NCI-H2196 (cell line): ENCODE data around the gene LMCD1.

Experiments used
- DNase-seq: peaks from one replicate; lab custom pipeline; 2025; ENCODE audit not compliant: unreplicated experiment; lab: John Stamatoyannopoulos, UW

LMCD1 gene

GRCh38 chr3:8557298-8557697 lies 55.7 kb downstream of the LMCD1 start:
- DNase-seq: no peak

DNA sequence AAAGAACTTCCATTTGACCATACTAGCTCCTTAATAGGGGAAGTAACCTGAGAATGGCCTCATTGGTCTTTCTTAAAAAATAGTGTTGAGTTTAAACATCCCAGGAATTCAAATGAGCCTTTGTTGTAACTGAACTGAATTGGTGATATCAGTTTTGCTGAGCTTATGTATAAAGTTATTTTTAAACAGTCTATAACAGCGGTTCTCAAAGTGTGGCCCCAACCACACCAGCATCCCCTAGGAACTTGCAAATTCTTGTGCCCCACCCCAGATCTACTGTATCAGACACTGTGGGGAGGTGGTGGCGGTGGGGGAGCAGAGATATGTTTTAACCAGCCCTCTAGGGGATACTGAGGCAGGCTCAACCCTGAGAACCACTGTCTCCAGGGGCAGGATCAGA lies 57.0 kb downstream of the LMCD1 start:
- DNase-seq: no peak

- DNase-seq: no peak
These were observed 57.7 kb downstream of the LMCD1 start for GRCh38 chr3:8559351-8559750.

DNA sequence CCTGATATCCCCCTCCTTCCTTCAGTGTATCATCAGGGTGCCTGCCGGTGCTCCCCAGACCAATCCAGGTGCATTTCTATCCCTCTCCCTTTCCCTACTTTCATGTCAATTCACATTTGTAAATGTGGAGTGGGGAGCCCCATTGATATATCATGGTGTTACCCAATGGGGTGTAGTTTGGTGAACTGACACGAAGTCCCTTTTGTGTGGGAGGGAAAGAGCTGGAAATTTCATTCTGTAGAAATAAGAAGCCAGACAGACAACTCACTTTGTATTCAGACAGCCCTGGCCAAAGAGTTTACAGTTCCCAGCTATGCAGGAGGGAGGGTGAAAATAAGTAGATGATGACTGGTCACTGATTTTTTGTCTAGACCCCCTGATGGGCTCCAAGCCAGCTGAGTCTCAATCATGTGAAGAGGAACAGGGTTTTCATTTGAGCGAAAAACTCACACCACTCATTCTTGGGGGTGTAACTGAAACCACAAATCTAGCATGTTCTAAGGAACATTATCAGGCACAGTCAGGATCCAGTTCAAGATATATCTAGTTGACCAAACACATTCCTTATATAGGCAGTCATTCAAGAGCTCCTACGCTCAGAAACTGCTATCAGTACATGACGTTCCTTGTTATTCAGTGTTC lies 58.9 kb downstream of the LMCD1 start:
- DNase-seq: no peak

DNA sequence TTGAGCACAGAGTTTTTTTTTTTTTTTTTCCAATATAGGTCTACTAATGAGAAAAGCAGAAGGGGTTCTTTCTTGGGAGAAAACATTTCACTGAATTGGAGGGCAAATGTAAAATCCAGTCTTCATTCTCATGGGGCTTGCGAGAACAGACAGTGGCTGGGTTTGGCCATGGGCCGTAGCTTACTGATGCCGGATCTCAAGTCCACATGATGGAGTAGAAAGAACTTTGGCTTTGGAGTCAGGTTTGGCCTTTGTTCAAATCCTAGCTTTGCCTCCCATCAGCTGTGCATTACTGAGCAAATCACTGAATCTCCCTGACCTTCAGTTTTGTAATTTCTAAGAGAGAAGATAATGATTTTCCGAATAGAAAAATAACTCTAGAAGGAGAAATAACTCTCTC lies 59.7 kb downstream of the LMCD1 start:
- DNase-seq: no peak

GRCh38 chr3:8562081-8562595 lies 60.5 kb downstream of the LMCD1 start:
- DNase-seq: no peak

DNA sequence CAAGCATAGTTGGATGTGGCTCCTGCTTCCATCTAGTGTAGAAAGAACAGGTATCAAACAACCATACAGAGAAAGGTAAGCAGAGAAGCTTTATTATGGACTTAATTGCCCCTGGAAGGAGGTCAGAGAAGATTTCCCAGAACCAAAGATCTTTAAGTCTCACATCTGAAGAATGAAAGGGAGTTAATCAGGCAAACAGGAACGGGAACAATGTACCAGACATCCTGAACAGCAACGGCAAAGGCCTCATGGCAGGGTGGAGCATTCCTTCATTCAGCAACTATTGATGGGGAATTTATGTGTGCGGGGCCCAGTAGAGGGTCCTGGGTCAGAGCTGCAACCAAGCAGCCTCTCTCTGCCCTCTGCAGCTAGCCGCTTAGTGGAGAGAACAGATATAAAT lies 61.5 kb downstream of the LMCD1 start:
- no peak for DNase-seq

GRCh38 chr3:8563597-8563996 lies 62.0 kb downstream of the LMCD1 start:
- DNase-seq: no peak

DNA sequence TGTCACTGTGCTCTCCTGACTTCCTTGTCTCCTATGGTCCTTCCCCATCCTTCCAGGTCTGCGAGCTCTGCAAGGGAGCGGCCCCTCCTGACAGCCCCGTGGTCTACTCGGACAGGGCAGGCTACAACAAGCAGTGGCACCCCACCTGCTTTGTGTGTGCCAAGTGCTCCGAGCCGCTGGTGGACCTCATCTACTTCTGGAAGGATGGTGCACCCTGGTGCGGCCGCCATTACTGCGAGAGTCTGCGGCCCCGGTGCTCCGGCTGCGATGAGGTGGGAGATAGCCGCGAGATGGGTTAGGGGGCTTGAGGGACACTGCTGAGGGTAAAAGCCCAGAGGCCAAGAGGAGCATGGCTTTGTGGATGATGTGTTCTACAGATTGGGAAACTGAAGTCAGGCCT lies 63.8 kb downstream of the LMCD1 start:
- DNase-seq: no peak

GRCh38 chr3:8567784-8568575 lies 66.4 kb downstream of the LMCD1 start:
- DNase-seq: no peak

DNA sequence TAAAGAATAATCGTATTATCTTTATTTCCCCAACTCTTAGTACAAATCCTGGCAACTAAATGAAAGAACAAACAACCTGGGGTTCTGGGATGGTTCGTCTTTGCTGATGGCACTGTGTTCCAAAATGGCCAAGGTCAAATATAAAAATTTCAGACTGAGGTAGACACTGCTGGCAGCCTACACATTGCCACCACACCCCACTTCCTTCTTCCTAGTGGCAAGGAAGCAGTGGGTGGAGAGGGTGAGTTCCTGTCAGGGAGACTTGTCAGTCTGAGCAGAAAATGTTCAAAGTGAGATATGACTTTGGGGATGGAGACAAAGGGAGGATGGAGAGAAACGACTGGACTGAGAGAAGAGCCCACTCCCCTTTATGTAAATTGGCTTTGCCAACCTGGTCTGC lies 69.6 kb downstream of the LMCD1 start:
- DNase-seq: no peak

DNA sequence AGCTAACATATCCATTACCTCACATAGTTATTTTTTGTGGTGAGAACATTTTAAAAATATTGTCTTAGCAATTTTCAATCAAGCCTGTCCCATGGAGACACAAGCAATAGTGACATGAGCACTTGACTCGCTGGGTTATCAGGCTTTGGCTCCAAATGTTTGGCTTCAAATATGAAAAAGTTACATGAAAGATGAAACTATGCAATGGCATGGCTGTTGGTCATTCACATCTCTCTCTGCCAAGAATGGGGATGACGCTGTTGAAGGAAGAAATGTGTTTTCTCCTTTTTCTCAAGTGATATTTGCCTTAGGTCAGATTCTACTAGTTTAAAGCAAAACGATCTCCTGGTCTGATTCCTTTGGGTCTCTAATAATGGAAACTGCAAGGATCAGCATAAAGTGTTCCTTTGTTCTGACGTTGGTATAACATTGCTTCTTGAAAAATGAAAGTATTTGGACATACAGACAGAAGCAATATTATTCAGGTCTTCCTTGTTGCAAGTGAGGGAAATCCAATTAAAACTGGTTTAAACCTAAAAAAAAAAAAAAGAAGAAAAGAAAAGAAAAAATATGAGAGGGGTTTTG lies 71.8 kb downstream of the LMCD1 start:
- DNase-seq: no peak

DNA sequence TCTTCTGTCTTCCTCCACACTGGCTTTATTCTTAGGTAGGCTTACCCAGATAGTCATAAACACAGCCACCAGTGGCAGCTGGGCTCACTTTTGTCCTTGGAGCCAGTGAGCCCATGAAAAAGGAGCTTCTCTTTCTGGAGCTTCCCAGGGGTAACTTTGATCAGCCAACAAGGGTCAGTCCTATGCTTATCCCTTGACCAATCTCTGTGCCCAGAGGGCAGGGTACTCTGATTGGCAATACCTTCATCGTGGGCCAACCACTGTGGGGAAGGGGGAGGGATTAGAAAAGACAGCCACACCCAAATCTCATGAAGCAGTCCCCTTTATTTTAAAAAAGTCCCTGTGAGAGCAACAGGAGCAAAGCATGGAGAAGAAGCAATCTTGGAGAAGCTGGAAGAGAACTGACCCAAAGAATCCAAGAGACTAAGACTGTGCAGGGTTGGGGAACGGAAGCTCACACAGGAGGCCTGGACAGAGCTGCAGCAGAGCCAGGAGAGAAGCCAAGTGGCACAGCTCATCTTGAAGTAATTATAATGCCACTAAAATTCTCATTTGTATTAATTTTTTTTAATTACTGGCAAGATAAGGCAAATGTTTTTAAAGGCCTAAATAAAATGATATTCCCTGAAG lies 72.5 kb downstream of the LMCD1 start:
- DNase-seq: no peak

GRCh38 chr3:8574670-8575322 lies 73.2 kb downstream of the LMCD1 start:
- DNase-seq: no peak

GRCh38 chr3:8575364-8576104 lies 73.9 kb downstream of the LMCD1 start:
- no peak for DNase-seq

DNA sequence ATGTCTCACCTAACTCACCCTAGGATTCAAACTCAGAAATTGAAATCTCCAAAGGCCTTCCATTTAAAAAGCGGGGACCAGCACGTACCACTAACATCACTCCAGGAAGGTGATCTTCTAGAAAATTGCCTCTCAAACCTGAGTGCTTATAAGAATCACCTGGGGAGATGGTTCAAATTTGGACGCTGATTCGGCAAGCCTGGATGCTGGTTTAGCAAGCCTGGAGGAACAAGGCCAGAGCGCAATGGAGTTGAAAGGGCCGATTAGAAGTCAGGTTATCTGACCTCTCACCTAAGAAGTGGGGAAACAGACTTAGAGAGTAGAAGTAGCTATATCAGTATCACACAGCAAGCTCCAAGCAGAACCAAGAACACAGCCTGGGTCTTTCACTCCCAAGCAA lies 74.8 kb downstream of the LMCD1 start:
- no peak for DNase-seq

- no peak for DNase-seq
These were observed 75.4 kb downstream of the LMCD1 start for GRCh38 chr3:8576841-8577571.

DNA sequence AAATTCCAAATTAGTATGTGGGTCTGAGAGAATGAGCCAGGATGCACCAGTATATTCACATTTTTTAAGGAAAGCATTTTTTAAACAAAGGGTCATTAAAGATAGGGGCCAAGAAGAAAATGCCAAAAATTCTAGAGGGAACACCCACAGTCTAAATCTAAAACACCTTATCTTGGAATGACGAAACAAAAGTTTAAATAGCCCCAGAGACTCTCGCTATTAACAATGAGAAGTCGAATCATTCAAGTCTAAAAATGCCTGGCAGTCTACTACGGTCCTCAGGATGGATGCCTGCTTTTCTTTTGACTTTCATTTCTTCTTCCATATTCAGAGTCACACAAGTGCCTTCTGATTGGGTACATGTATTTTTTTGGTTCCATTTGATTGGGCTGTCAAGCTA lies 76.7 kb downstream of the LMCD1 start:
- DNase-seq: no peak

DNA sequence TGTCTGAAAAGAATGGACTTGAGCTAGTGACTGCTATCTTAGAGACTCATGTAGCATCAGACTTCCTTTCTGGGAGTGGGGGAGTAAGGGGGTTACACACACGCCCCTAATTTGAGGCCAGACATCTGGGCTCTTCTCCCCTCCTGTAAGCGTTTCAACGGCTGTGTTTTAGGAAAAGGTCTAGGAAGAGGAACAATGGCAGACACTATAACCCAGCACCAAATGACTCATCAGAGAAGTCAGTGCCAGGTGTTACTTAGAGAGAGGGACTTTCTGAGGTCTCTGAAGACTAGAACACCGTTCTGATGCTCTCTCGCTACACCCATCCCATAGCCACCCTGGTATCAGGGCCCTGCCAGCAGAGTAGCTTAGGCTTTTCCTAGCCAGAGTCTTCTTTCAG lies 77.5 kb downstream of the LMCD1 start:
- no peak for DNase-seq

- no peak for DNase-seq
These were observed 78.3 kb downstream of the LMCD1 start for GRCh38 chr3:8579943-8580342.
